HG03135 (cell line): ENCODE results near the gene RHOU.

ENCODE experiments used
- ATAC-seq: cut with Tn5 transposase; IDR thresholded peaks from one replicate; pipeline ENCODE4 v1.9.1; 2021; ENCODE audit warnings: mild to moderate bottlenecking, moderate library complexity; ENCODE audit not compliant: unreplicated experiment

Gene RHOU

GRCh38 chr1:228782662-228783417, 47.6 kb downstream of the RHOU start:
- ATAC-seq: no peak

- ATAC-seq: no peak
These were observed 48.2 kb downstream of the RHOU start for GRCh38 chr1:228783418-228784040.

- no peak for ATAC-seq
These were observed 48.9 kb downstream of the RHOU start for GRCh38 chr1:228784181-228784580.

DNA sequence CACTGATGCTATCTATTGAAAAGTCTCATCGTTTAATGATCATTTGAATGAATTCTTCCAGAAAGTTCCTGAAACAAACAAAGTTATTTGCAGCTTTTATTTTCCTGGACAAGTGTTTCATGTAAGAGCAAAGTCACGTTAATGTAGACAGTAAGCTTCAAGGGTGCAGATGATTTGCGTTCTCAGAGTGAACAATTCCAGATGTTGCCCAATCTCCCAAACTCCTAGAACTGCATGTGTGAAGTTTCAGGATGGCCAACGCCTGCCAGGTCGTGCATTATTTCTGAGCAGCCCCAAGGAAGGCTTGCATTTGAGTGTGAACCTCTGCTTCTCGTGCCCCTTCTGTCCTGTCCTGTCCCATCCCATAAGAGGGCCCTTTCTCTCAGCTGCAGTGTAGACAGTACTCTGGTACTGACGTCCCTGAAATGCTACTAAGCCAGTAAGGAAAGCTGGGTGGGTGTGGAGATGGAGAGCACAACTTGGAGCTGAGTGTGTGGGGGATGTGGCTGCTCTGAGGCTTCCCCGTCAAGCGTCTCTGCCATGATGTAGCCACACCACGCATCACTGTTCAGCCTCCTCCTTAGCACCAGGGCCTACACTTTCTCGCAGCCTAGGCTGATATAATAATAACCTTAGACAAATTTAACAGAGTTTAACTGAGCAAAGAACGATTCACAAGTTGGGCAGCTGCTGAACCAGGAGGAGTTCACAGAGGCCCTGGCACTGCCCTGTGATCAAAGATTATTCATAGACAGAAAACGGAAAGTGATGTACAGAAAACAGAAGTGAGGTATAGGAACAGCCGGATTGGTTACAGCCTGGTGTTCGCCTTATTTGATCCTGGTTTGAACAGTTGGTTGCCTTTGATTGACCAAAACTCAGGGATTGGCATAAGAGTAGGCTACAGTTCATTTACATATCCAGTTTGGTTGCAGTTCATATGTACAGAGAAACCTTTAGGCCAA, 50.4 kb downstream of the RHOU start:
- ATAC-seq: no peak

DNA sequence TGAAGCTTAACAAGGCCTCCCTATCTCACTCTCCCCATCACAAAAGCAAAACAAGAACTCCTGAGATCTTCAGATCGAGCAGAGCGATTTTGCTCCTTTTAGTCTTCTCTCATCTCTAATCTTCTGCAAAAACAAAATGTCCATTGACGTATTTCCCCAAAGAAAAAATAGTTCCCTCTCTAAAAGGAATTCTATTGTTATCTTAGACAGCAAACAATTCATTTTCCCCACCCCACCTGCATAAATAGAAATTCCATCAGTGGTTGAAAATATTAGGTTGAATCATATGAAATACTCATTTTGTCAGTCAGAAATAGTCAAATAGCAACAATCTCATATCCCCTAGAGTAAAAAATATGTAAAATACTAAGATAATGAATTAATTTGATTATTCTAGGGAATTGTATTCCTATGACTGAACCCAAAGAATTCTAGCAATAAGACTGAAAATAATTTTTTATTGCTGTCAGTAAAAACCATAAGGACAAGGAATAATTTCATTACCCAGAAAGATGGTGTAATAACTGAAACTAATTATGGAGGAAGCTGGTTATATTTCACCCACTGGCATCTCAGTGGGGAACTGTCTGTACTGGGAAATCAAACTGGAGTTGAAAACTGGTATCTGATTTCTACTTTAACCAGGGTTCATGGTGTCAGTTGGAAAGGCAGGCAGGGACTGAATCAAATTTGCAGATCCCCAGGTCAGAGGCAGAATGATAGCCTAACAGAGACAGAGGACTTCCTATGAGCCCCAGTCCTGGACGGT, 51.3 kb downstream of the RHOU start:
- ATAC-seq: no peak

- ATAC-seq: no peak
These were observed 56.5 kb downstream of the RHOU start for GRCh38 chr1:228791791-228792190.

DNA sequence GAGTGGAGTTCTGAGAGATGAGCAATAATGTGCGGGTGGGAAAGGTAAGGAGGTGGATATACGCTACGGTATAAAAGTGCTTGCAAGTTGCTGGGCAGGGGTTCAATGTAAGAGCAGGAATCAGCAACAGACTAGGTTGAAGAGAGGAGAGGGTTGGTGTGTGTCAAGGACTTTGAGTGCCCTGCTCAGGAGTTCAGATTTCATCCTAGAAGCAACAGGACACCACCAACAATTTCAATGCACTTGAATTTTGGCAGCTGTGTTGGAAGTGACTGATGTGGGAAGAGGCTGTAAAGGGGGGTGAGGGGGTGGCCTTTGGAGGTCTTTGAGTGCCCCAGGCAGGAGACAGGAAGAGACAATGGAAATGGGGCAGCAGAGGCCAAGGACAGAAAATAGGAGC, 57.3 kb downstream of the RHOU start:
- ATAC-seq: no peak

DNA sequence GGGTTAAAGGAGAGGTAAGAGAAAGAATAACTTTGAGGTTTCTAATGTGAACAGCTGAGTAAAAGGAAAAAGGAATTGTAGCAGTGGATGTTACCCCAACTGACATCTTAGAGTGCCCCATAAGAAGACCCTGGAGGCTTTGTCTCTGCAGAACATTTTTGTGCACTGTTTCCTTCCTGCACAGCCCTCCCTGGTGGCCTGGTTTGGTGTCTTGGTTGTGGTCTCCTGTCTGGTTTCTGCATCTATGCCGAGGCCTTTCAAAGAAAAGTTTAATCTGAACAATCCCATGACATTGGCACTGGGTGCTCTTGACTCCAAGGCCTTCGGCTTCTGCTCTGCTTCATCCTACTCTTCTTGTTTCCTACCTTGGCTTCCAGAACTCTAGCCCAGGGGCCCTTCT, 57.8 kb downstream of the RHOU start:
- no peak for ATAC-seq

GRCh38 chr1:228794173-228794572, 58.9 kb downstream of the RHOU start:
- peak; percentile 48 for ATAC-seq

DNA sequence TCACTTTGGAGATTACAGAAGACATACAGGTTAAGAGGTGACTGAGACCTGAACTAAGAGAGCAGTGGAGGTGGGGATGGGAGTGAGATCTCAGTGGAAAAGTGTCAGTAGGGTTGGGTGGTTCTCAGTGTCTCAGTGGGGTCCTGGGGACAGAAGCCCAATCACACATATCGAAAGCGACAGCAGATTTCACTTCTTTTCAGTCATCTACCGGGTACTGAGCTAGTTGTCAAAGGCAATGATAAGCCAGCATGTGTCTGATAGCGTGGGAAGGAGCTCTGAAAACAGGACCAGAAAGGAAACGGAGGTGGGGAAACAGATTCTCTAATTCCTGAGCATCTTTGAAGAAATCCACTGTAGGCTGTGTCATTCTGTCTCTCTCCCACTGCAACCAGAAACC, 59.5 kb downstream of the RHOU start:
- ATAC-seq: peak; percentile 39

GRCh38 chr1:228795596-228795995, 60.3 kb downstream of the RHOU start:
- no peak for ATAC-seq
